Esophagus muscularis mucosa (tissue), 3 donors: ENCODE measurements around the gene TRPV2.

Experiments used
- POLR2AphosphoS5 ChIP-seq, 2 donors: sonication (generic); formaldehyde crosslinking; IDR thresholded peaks; one replicate each; pipeline ENCODE4 v1.6.1; 2017; ENCODE audit warnings: antibody characterized with exemption in 2 of 2
- TF ChIP-seq, protein P1 (sequence below), 3 experiments: fragments of 200-600 bp in 2 of 3; fragments of 450-650 bp in 1 of 3; sonication (generic) in 2 of 3; IDR thresholded peaks; one replicate each; pipeline ENCODE4 v1.5.1; 2017 to 2019; ENCODE audit warnings: antibody characterized with exemption in 3 of 3, mild to moderate bottlenecking in 2 of 3, moderate library complexity in 1 of 3

DNA sequence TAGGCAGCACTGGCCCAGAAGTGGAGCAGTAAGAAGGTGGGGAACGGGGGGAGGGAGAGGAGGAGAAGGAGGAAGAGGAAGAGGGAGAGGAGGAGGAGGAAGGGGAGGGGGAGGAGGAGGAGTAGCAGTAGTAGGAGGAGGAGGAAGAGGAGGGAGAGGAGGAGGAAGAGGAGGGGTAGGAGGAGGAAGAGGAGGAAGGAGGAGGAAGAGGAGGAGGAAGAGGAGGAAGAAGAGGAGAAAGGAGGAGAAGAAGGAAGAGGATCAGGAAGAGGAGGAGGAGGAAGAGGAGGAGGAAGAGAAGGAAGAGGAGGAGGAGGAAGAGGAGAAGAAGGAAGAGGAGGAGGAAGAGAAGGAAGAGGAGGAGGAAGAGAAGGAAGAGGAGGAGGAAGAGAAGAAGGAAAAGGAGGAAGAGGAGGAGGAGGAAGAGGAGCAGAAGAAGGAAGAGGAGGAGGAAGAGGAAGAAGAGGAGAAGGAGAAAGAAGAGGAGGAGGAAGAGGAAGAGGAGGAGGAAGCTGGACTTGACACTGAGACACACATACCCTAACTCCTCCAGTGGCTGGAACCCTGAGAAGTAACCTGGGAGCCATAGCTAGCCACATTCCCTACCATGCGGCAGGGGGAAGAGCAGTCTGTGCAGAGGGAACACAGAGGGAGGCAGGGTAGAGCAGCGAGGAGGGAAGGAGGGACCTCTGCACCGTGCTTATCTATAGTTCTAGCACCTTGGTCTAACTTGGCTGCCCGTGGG lies 40.8 kb downstream of the TRPV2 start:
- TF ChIP-seq, protein P1, sequence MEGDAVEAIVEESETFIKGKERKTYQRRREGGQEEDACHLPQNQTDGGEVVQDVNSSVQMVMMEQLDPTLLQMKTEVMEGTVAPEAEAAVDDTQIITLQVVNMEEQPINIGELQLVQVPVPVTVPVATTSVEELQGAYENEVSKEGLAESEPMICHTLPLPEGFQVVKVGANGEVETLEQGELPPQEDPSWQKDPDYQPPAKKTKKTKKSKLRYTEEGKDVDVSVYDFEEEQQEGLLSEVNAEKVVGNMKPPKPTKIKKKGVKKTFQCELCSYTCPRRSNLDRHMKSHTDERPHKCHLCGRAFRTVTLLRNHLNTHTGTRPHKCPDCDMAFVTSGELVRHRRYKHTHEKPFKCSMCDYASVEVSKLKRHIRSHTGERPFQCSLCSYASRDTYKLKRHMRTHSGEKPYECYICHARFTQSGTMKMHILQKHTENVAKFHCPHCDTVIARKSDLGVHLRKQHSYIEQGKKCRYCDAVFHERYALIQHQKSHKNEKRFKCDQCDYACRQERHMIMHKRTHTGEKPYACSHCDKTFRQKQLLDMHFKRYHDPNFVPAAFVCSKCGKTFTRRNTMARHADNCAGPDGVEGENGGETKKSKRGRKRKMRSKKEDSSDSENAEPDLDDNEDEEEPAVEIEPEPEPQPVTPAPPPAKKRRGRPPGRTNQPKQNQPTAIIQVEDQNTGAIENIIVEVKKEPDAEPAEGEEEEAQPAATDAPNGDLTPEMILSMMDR (IDR thresholded peaks at IDR 0.05) = no peak
- no peak for TF ChIP-seq POLR2AphosphoS5 (IDR thresholded peaks at IDR 0.05)
